Measurements from ENCODE around the gene AQP6.

Gene AQP6

DNA sequence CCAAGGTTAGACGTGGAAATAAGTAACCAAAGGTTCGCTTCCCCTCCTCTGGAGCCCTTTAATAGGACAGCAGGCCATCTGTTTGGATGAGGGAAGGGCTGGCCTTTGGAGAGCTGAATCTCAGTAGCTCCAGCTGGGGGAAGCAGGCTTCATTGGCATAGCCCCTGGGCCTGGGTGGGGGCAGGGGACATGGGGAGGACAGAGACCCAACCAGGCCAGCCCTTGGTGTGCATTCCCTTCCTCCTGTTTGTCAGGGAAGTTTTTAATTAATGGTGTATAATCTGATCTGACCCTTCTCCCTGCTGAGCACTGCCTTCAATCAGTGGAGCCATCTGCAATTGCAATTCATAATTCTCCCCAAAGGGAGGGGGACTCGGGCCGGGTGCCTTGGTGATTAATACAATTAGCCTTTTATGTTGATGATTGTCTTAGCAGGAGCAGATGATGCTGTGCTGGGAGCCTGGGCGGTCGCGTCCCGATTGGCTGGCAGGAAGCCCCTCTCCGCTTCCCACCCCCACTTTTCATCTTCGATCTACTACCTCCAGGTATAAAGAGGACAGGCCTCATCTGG, 6.4 kb downstream of the AQP6 start:
- TF ChIP-seq, protein P1, sequence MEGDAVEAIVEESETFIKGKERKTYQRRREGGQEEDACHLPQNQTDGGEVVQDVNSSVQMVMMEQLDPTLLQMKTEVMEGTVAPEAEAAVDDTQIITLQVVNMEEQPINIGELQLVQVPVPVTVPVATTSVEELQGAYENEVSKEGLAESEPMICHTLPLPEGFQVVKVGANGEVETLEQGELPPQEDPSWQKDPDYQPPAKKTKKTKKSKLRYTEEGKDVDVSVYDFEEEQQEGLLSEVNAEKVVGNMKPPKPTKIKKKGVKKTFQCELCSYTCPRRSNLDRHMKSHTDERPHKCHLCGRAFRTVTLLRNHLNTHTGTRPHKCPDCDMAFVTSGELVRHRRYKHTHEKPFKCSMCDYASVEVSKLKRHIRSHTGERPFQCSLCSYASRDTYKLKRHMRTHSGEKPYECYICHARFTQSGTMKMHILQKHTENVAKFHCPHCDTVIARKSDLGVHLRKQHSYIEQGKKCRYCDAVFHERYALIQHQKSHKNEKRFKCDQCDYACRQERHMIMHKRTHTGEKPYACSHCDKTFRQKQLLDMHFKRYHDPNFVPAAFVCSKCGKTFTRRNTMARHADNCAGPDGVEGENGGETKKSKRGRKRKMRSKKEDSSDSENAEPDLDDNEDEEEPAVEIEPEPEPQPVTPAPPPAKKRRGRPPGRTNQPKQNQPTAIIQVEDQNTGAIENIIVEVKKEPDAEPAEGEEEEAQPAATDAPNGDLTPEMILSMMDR (IDR thresholded peaks at IDR 0.05): no peak

- TF ChIP-seq, protein P1 (IDR thresholded peaks at IDR 0.05): no peak
Observed at GRCh38 chr12:49979791-49980190, 7.0 kb downstream of the AQP6 start.

- TF ChIP-seq, protein P1 (IDR thresholded peaks at IDR 0.05): no peak
Observed at GRCh38 chr12:49980501-49981349, 8.0 kb downstream of the AQP6 start.

GRCh38 chr12:49982246-49983087, 9.7 kb downstream of the AQP6 start:
- TF ChIP-seq, protein P1 (IDR thresholded peaks at IDR 0.05): no peak

GRCh38 chr12:49983892-49984291, 11.1 kb downstream of the AQP6 start:
- TF ChIP-seq, protein P1 (IDR thresholded peaks at IDR 0.05): no peak

DNA sequence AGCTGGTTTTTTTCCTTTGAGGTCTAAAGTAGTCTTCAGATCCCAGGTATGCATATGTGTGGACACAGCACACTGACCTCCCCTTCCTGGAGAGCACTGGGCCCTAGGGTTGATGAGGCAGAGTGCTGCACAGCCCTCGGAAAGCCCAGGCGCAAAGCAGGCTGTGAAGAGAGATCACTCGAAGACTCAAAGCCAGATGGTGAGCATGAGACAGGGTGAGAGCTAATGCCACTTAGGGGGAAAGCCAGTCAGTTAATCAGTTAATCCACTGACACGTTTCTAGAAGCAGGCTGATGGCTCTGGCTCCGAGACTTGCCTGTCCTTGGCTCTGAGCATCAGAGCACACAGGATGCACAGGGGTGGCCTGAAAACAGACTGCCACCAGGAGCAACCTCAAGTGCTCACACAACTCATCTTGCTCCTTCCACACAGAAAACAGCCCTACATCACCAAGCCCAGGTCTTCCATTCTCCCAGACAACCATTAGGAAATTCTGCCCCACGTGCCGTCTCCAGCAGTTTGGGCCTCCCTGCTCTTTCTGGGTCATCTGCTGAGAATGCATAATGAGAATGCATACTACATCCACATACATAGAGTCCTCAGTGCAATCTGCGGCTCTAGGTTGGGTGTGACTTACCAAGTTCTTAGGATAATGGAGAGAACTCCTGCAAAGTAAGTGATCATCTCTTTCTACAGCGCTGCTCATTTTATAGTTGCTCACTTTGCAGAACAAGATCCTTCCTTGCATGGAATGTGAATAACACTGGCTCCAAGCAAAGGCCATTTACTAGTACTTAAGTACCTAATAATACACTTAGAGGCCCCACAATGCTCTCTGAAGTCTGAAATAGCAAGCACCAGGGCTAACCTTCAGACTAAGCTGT, 12.0 kb downstream of the AQP6 start:
- TF ChIP-seq, protein P1 (IDR thresholded peaks at IDR 0.05): no peak

GRCh38 chr12:49985981-49986380, 13.2 kb downstream of the AQP6 start:
- TF ChIP-seq, protein P1 (IDR thresholded peaks at IDR 0.05): no peak
